Measurements from ENCODE around the gene CLMN.

GRCh38 chr14:95274874-95275273, 44.8 kb downstream of the CLMN start:
- TF ChIP-seq, protein P1, sequence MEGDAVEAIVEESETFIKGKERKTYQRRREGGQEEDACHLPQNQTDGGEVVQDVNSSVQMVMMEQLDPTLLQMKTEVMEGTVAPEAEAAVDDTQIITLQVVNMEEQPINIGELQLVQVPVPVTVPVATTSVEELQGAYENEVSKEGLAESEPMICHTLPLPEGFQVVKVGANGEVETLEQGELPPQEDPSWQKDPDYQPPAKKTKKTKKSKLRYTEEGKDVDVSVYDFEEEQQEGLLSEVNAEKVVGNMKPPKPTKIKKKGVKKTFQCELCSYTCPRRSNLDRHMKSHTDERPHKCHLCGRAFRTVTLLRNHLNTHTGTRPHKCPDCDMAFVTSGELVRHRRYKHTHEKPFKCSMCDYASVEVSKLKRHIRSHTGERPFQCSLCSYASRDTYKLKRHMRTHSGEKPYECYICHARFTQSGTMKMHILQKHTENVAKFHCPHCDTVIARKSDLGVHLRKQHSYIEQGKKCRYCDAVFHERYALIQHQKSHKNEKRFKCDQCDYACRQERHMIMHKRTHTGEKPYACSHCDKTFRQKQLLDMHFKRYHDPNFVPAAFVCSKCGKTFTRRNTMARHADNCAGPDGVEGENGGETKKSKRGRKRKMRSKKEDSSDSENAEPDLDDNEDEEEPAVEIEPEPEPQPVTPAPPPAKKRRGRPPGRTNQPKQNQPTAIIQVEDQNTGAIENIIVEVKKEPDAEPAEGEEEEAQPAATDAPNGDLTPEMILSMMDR (IDR thresholded peaks at IDR 0.05) = no peak
- TF ChIP-seq POLR2A (IDR thresholded peaks at IDR 0.05) = no peak
- no peak for TF ChIP-seq EP300 (IDR thresholded peaks at IDR 0.05)

Data from gastroesophageal sphincter (tissue), 3 donors.